AG04450 (cell line): ENCODE data around the gene IFITM5. TPM values are rescaled to one million over a fixed set of nuclear protein-coding genes. Genes with fewer than 3 reads are reported as not detected.
"Not testable (repeated sequence)": the region's sequence is repeated elsewhere in the genome, so short reads cannot be mapped to it uniquely, and the experiment has no call there.

Source experiments
- CTCF ChIA-PET: fragments of 300-600, 350-600 bp; formaldehyde crosslinking; extraction: SDS; loops from one replicate; lab custom pipeline; 2022; ENCODE audit warnings: antibody characterized with exemption, inconsistent platforms; lab: Charles Lee
- POLR2A ChIA-PET: fragments of 350-600 bp; formaldehyde crosslinking; extraction: SDS; loops from one replicate; lab custom pipeline; 2021; ENCODE audit warnings: antibody characterized with exemption, inconsistent platforms; lab: Yijun Ruan, JAX
- DNase-seq: peaks from one replicate; pipeline ENCODE4 v3.0.0-alpha.2; 2011; ENCODE audit warnings: low read depth, low spot score
- H3K27ac ChIP-seq: one replicate; pipeline ENCODE4 v1.5.1; 2012; ENCODE audit warnings: low read depth, low read length, control low read depth
- H3K27me3 ChIP-seq: one replicate; pipeline ENCODE4 v1.6.0; 2012; ENCODE audit warnings: low read length; ENCODE audit not compliant: control insufficient read depth, insufficient read depth
- H3K4me3 ChIP-seq: 2 replicates; pipeline ENCODE4 v1.5.1; 2011; ENCODE audit warnings: mild to moderate bottlenecking, low read depth, low read length, control low read depth
- H3K9me3 ChIP-seq: 2 replicates; pipeline ENCODE4 v1.5.1; 2012; ENCODE audit warnings: low read length; ENCODE audit not compliant: control insufficient read depth, insufficient read depth
- polyA plus RNA-seq: library from polyadenylated mRNA; depleted of rRNA; stranded (reverse); fragments of >200 nt; gene quantifications from 2 replicates; pipeline ENCODE4 v1.2.3, GENCODE V29; 2011
- TF ChIP-seq, protein P1 (sequence below): IDR thresholded peaks from 2 replicates; pipeline ENCODE4 v1.5.1; 2011; ENCODE audit warnings: low read depth, low read length, control low read depth, inconsistent platforms

Gene IFITM5
- polyA plus RNA-seq, 1 experiment, result not detected

DNA sequence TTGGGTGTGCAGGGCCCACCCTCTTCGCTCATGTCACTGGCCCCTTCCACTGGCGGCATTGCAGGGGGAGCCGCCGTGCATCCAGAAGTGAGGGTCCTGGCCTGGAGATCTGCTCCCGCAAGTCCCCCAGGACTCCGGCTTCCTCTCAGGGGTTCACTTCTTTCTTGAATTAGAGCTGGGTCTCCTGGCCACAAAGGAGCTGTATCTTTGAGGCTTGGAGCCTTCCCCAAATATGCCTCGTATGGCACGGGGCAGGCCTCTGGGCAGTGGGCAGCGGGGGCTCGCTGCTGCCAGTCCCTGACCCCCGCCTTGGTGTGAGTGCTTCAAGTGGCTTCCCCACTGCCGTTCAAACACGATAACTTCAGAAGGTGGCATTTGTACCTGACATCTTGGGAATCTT lies 28.7 kb upstream of the IFITM5 start:
- Histone ChIP-seq H3K4me3 (no peak overlapping the region), H3K27me3 (no peaks in the 10 kb centered on the region), H3K9me3 (peaks cover 13% of the 10 kb centered on the region), H3K27ac (no peak overlapping the region)
- CTCF ChIA-PET, result interaction anchor here (0.6 kb wide), 1 partner anchor 12 kb away, joined by 3 read pairs; no protein-coding TSS in a partner anchor
- DNase-seq, result no peak
- POLR2A ChIA-PET, result no interaction called here
- TF ChIP-seq, protein P1, sequence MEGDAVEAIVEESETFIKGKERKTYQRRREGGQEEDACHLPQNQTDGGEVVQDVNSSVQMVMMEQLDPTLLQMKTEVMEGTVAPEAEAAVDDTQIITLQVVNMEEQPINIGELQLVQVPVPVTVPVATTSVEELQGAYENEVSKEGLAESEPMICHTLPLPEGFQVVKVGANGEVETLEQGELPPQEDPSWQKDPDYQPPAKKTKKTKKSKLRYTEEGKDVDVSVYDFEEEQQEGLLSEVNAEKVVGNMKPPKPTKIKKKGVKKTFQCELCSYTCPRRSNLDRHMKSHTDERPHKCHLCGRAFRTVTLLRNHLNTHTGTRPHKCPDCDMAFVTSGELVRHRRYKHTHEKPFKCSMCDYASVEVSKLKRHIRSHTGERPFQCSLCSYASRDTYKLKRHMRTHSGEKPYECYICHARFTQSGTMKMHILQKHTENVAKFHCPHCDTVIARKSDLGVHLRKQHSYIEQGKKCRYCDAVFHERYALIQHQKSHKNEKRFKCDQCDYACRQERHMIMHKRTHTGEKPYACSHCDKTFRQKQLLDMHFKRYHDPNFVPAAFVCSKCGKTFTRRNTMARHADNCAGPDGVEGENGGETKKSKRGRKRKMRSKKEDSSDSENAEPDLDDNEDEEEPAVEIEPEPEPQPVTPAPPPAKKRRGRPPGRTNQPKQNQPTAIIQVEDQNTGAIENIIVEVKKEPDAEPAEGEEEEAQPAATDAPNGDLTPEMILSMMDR, result no peak

DNA sequence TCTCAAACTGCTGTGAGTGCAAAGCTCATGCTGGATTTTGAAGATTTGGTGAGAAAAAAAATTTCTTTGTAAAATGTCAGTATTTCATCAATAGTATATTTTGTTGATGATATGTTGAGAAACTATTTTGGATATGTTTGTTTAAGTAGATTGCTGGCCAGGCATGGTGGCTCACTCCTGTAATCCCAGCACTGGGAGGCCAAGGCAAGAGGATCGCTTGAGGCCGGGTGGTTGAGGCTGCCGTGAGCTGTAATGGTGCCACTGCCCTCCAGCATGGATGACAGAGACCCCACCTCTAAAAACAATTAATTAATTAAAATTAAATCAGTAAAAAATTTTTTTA lies 28.2 kb upstream of the IFITM5 start:
- DNase-seq, result no peak
- no peak overlapping the region for H3K27ac ChIP-seq
- ChIA-PET POLR2A (no interaction called here), CTCF (interaction anchor here (0.6 kb wide), 1 partner anchor 13 kb away, joined by 3 read pairs; no protein-coding TSS in a partner anchor)
- TF ChIP-seq, protein P1, result no peak
- no peaks in the 10 kb centered on the region for H3K27me3 ChIP-seq
- no peak overlapping the region for H3K4me3 ChIP-seq
- peaks cover 9% of the 10 kb centered on the region for H3K9me3 ChIP-seq

DNA sequence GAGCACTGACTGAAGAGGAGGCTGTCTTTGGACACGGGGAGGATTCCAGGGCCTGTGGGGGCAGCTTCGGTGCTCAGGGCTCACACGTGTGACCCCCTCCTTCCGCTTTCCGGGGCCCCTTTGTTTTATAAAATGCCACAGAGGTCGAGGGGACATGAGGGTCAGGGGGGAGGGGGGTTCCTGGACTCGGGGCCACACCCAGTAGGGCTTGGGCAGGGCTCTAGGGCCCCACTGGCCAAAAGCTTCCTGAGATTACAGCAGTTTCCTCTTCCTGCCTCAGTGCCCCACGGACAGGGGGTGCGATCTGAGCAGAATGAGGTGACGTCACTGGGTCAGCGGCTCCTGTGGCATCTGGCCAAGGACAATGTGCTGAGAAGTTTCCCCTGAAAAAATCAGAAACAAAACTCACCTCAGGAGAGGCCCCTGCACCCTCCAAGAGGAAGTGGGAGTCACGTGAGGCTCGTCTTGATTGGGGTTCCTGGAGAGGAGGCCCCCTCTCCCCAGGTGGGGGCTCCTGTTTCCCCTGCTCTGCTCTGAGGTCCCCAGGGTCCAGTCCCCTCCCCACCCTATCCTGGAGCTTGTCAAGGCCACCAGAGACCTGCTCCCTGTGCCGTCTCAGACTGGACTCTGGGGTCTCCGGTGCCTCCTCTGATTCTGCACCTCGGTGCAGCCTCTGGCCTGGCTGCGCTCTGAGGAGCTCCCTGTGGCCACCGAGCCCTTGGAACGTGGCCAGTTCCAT lies 27.7 kb upstream of the IFITM5 start:
- POLR2A ChIA-PET, result no interaction called here
- CTCF ChIA-PET, result interaction anchor here (0.6 kb wide), 1 partner anchor 13 kb away, joined by 3 read pairs; no protein-coding TSS in a partner anchor

DNA sequence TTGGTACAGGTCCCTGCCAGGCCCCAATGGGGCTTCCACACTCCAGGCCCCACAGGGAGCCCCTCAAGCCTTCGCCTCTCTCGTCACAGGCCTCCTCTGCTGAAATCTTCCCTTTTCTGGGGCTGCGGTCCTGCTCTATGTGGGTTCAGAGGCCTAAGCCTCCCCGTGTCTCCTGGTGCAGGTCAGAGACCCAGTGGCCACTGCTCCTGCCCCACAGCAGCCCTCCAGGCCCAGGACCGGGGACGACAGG lies 27.2 kb upstream of the IFITM5 start:
- DNase-seq, result no peak
- CTCF ChIA-PET, result no interaction called here
- no peak overlapping the region for H3K27ac ChIP-seq
- H3K4me3 ChIP-seq, result no peak overlapping the region
- POLR2A ChIA-PET, result no interaction called here
- peaks cover under 1% of the 10 kb centered on the region; the same call in 1 of the 2 replicates for H3K9me3 ChIP-seq
- H3K27me3 ChIP-seq, result no peaks in the 10 kb centered on the region
- TF ChIP-seq, protein P1, result no peak

More for the DNA sequence above, 27.7 kb upstream of the IFITM5 start:
- Histone ChIP-seq H3K4me3 (no peak overlapping the region), H3K9me3 (peaks cover 5% of the 10 kb centered on the region), H3K27me3 (no peaks in the 10 kb centered on the region), H3K27ac (no peak overlapping the region)
- DNase-seq, result no peak
- TF ChIP-seq, protein P1, result no peak

DNA sequence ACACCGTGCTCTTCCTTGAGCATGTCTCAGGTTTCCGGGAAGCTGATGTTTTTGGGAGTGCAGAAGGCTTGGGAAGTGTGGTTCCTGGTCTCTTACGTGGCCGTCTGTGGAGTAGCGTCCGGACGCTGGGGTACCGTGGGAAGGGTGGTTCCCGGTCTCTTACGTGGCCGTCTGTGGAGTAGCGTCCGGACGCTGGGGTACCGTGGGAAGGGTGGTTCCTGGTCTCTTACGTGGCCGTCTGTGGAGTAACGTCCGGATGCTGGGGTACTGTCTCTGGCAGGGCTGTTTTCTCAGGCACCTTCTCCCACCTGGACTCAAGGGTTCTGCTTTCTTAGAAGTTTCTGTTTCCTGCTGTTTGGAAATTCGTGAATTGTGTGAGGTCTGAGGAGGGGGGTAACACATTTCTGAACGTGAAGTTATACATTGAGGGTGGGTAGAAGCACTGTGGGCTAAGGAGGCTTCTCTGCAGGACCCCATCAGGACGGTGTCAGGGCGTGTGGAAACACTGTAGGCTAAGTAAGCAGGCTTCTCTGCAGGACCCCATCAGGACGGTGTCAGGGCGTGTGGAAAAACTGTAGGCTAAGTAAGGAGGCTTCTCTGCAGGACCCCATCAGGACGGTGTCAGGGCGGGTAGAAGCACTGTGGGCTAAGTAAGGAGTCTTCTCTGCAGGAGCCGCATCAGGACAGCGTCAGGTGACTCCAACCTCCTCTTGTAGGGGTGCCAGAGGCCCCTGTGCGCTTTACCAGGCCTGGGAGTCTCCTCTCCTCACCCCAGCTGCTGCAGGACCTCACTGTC lies 26.7 kb upstream of the IFITM5 start:
- Histone ChIP-seq H3K4me3 (no peak overlapping the region), H3K9me3 (no peaks in the 10 kb centered on the region; the same call in 1 of the 2 replicates), H3K27ac (no peak overlapping the region), H3K27me3 (no peaks in the 10 kb centered on the region)
- CTCF ChIA-PET, result no interaction called here
- DNase-seq, result no peak
- POLR2A ChIA-PET, result no interaction called here
- TF ChIP-seq, protein P1, result no peak

DNA sequence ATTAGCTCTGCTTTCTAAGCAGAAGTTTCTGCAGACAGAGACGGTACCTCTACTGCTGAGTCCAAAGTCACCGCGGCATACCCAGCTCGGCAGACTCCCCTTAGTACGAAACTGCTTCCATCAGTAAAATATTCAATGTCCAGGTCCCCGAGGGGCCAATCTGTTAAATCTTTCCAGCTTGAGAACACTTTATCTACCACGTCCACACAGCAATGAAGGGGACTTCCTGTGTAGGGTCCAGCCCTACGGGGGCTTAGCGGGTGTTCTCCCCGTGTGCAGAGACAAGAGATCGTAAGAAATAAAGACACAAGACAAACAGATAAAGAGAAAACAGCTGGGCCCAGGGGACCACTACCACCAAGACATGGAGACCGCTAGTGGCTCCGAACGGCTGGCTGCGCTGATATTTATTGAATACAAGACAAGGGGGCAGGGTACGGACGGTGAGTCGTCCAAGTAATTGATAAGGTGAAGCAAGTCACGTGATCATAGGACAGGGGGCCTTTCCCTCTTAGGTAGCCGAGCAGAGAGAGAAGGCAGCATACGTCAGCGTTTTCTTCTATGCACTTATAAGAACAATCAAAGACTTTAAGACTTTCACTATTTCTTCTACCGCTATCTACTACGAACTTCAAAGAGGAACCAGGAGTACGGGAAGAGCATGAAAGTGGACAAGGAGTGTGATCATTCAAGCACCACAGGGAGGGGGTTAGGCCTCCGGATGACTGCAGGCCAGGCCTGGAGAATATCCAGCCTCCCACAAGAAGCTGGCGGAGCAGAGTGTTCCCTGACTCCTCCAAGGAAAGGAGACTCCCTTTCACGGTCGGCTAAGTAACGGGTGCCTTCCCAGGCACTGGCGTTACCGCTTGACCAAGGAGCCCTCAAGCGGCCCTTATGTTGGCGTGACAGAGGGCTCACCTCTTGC lies 25.5 kb upstream of the IFITM5 start:
- POLR2A ChIA-PET, result interaction anchor here (1.0 kb wide), 1 partner anchor 31 kb away, joined by 4 read pairs; no protein-coding TSS in a partner anchor
- H3K9me3 ChIP-seq, H3K27me3 ChIP-seq, CTCF ChIA-PET, DNase-seq, H3K4me3 ChIP-seq: not testable (repeated sequence)
- peak overlapping the region; percentile 21 for H3K27ac ChIP-seq
